Breast epithelium (tissue), 3 donors: Measurements from ENCODE around the gene KCNJ6.
A peak's percentile ranks its signal among the peaks of the same experiment; 100 is the strongest.

Experiments
- CTCF ChIP-seq, 3 donors: fragments of 450-650 bp; IDR thresholded peaks; one replicate each; pipeline ENCODE4 v1.5.1; 2016 to 2017; ENCODE audit warnings: antibody characterized with exemption in 3 of 3, mild to moderate bottlenecking in 3 of 3, moderate library complexity in 3 of 3
- POLR2A ChIP-seq: fragments of 450-650 bp; IDR thresholded peaks from one replicate; pipeline ENCODE4 v1.6.1; 2016; ENCODE audit warnings: antibody characterized with exemption, mild to moderate bottlenecking, moderate library complexity

GRCh38 chr21:37711836-37712568, 204.3 kb downstream of the KCNJ6 start:
- TF ChIP-seq CTCF (IDR thresholded peaks at IDR 0.05) = peak in 2 of 3 donors; percentile 50 to 53
- TF ChIP-seq POLR2A = no peak
